Chondrocyte (in vitro differentiated cells): Measurements from ENCODE around the gene WDR46. TPM values are rescaled to one million over a fixed set of nuclear protein-coding genes. Genes with fewer than 3 reads are reported as not detected.
"Not testable (repeated sequence)": the region's sequence is repeated elsewhere in the genome, so short reads cannot be mapped to it uniquely, and the experiment has no call there.

Experiments used
- DNase-seq: peaks from one replicate; pipeline ENCODE4 v3.0.0; 2021; ENCODE audit warnings: mixed read lengths, low spot score
- H3K27ac Mint-ChIP-seq: one replicate; pipeline ENCODE4 v1.8.0; 2021; ENCODE audit warnings: mild to moderate bottlenecking, moderate library complexity, mixed read lengths; ENCODE audit not compliant: unreplicated experiment
- H3K27me3 Mint-ChIP-seq: 2 replicates; pipeline ENCODE4 v1.8.0; 2021; ENCODE audit warnings: low read depth, mixed read lengths
- H3K36me3 Mint-ChIP-seq: 2 replicates; pipeline ENCODE4 v1.8.0; 2021; ENCODE audit warnings: low read depth, mixed read lengths
- H3K4me1 Mint-ChIP-seq: 2 replicates; pipeline ENCODE4 v1.8.0; 2021; ENCODE audit warnings: low read depth, mild to moderate bottlenecking, mixed read lengths
- H3K4me3 Mint-ChIP-seq: one replicate; pipeline ENCODE4 v1.8.0; 2021; ENCODE audit warnings: mild to moderate bottlenecking, moderate library complexity, mixed read lengths; ENCODE audit not compliant: unreplicated experiment
- H3K9me3 Mint-ChIP-seq: 2 replicates; pipeline ENCODE4 v1.8.0; 2021; ENCODE audit warnings: low read depth, mixed read lengths
- total RNA-seq: library from RNA; stranded (reverse); gene quantifications from 3 replicates; pipeline ENCODE4 v1.2.1, GENCODE V29; 2021
- TF ChIP-seq, protein P1 (sequence below): fragments of 200-600 bp; sonication (generic); IDR thresholded peaks from 2 replicates; pipeline ENCODE4 v1.5.0; 2021; ENCODE audit warnings: antibody characterized with exemption, mild to moderate bottlenecking, moderate library complexity

WDR46 gene
- total RNA-seq, 1 donor from 2014 or later: 48.1 TPM

DNA sequence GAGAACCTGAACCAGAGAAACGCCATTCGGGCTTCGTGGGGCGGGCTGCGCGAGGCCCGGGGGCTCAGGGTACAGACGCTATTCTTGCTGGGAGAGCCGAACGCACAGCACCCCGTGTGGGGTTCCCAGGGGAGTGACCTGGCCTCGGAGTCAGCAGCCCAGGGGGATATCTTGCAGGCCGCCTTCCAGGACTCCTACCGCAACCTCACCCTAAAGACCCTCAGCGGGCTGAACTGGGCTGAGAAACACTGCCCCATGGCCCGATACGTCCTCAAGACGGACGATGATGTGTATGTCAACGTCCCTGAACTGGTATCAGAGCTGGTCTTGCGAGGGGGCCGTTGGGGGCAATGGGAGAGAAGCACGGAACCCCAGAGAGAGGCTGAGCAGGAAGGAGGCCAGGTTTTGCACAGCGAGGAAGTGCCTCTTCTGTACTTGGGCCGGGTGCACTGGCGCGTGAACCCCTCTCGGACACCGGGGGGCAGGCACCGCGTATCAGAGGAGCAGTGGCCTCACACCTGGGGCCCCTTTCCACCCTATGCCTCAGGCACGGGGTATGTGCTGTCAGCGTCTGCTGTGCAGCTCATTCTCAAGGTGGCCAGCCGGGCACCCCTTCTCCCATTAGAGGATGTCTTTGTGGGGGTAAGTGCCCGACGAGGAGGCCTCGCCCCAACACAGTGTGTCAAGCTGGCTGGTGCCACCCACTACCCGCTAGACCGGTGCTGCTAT, 11.2 kb downstream of the WDR46 start:
- DNase-seq: peak; percentile 91
- TF ChIP-seq, protein P1, sequence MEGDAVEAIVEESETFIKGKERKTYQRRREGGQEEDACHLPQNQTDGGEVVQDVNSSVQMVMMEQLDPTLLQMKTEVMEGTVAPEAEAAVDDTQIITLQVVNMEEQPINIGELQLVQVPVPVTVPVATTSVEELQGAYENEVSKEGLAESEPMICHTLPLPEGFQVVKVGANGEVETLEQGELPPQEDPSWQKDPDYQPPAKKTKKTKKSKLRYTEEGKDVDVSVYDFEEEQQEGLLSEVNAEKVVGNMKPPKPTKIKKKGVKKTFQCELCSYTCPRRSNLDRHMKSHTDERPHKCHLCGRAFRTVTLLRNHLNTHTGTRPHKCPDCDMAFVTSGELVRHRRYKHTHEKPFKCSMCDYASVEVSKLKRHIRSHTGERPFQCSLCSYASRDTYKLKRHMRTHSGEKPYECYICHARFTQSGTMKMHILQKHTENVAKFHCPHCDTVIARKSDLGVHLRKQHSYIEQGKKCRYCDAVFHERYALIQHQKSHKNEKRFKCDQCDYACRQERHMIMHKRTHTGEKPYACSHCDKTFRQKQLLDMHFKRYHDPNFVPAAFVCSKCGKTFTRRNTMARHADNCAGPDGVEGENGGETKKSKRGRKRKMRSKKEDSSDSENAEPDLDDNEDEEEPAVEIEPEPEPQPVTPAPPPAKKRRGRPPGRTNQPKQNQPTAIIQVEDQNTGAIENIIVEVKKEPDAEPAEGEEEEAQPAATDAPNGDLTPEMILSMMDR: no peak
- peak overlapping the region; percentile 83 for H3K27ac Mint-ChIP-seq
- peaks cover 47% of the 10 kb centered on the region for H3K4me1 Mint-ChIP-seq
- H3K4me3 Mint-ChIP-seq: peak overlapping the region; percentile 78
- H3K27me3 Mint-ChIP-seq: no peaks in the 10 kb centered on the region
- H3K36me3 Mint-ChIP-seq: peaks cover 20% of the 10 kb centered on the region
- no peaks in the 10 kb centered on the region for H3K9me3 Mint-ChIP-seq

DNA sequence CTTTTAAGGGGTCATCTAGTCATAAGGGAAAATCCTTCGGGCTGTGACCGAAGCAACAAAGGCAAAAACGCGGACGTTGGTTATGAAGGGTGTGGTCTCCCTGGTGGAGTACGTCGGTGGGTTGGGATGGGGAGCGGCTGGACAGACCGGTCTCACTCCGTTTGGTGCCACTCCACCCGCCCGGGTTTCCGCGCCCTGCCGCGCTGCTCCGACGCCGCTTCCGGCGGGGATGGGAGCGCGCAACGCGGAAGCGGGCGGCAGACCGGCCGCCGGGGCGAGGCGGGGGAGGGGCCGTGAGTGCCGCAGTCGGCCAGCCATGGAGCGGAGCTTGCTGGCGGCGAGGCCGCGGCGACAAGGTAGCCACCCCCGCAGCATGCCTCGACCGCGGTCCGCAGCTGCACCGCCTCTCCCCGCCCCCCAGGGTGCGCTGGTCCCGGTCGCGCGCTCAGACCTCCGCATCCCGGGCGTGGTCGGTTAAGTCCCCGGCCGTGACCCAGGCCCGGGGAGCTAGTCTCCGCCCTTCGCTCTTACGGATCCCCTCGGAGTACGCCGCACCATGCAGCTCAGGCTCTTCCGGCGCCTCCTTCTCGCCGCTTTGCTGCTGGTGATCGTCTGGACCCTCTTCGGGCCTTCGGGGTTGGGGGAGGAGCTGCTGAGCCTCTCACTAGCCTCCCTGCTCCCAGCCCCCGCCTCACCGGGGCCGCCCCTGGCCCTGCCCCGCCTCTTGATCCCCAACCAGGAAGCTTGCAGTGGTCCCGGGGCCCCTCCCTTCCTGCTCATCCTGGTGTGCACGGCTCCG, 12.0 kb downstream of the WDR46 start, which contains the start of gene B3GALT4:
Gene B3GALT4, plus strand, starts transcription at position 260 of the 799 bp plus-strand sequence. Its CDS starts 297 bp downstream, at position 557.
- no peaks in the 10 kb centered on the region for H3K27me3 Mint-ChIP-seq
- peaks cover 53% of the 10 kb centered on the region for H3K4me1 Mint-ChIP-seq
- DNase-seq: peak; percentile 89
- H3K27ac Mint-ChIP-seq: peak within 1 kb of the TSS; percentile 83
- peak within 1 kb of the TSS; percentile 78 for H3K4me3 Mint-ChIP-seq
- TF ChIP-seq, protein P1: peak; percentile 77
- no peaks in the 10 kb centered on the region for H3K9me3 Mint-ChIP-seq
- peaks cover 24% of the 10 kb centered on the region for H3K36me3 Mint-ChIP-seq

DNA sequence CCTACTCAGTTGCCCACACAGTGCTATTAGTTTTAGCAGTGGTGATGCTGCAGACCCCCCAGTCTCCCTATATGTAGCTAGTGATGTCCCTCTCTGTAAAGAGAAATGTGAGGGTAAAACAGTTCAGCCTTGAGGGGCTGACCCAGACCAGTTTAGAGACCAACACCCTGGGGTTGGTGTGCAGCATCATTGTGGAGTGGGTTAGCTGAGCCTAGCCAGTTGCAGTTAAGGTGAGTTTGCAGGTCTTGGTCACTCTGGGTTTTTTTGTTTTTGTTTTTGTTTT, 12.5 kb downstream of the WDR46 start:
- H3K36me3 Mint-ChIP-seq: peaks cover 24% of the 10 kb centered on the region
- TF ChIP-seq, protein P1: no peak
- peaks cover 53% of the 10 kb centered on the region for H3K4me1 Mint-ChIP-seq
- peak overlapping the region; percentile 73 for H3K4me3 Mint-ChIP-seq
- no peak for DNase-seq
- peak overlapping the region; percentile 78 for H3K27ac Mint-ChIP-seq
- H3K9me3 Mint-ChIP-seq: no peaks in the 10 kb centered on the region
- no peaks in the 10 kb centered on the region for H3K27me3 Mint-ChIP-seq

DNA sequence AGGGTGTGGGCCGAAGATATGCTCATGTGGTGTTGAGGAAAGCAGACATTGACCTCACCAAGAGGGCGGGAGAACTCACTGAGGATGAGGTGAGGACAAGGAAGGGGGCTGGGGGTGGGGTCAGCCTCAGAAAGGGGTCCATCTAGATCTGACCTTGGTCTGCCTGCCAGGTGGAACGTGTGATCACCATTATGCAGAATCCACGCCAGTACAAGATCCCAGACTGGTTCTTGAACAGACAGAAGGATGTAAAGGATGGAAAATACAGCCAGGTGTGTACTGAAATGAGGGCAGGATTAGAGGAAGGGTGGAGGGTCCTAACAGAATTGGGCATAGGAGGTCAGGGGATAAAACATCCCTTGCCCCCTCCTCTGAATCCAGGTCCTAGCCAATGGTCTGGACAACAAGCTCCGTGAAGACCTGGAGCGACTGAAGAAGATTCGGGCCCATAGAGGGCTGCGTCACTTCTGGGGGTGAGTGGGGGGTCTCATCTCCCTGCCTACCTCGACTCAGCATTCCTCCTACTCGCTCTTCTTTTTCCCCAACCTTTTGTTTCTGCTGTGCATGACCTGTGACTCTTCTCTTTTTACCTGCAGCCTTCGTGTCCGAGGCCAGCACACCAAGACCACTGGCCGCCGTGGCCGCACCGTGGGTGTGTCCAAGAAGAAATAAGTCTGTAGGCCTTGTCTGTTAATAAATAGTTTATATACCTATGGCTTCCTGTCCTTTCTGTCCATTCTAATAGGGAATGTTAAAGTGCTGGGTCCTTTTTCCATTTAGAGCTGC, 13.1 kb downstream of the WDR46 start:
- peak overlapping the region; percentile 73 for H3K4me3 Mint-ChIP-seq
- peak overlapping the region; percentile 78 for H3K27ac Mint-ChIP-seq
- peaks cover 24% of the 10 kb centered on the region for H3K36me3 Mint-ChIP-seq
- H3K27me3 Mint-ChIP-seq, H3K9me3 Mint-ChIP-seq, DNase-seq: not testable (repeated sequence)
- peaks cover 57% of the 10 kb centered on the region for H3K4me1 Mint-ChIP-seq

DNA sequence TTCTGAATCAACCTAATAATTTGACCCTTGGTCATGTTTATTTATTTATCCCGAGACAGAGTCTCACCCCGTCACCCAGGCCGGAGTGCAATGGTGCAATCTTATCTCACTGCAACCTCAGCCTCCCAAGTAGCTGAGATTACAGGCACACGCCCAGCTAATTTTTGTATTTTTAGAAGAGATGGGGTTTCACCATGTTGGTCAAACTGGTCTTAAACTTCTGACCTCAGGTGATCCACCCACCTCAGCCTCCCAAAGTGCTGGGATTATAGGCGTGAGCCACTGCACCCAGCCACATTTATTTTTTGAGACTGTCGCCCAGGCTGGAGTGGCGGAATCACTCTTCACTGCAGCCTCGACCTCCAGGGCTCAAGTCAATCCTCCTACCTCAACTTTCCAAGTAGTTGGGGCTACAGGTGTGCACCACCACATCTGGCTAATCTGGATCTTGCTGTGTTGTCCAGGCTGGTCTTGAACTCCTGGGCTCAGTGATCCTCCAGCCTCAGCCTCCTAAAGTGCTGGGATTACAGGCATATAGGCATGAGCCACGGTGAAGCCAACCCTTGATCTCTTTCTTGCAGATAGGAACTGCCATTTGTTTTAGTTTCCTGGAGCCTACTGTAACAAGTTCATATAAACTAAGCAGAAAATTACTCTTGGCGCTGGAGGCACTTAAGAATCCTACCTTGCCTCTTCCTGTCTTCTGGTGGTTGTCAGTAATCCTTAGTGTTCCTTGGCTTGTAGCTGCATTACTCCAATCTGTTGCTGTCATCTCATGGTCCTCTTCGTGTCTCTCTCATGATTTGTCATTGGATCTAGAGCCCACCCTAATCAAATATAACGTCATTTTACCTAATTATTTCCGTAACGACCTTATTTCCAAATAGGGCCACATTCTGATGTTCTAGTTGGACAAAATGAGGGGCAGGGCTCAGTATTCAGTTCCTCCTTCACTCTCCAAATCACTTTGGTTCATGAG, 14.8 kb downstream of the WDR46 start:
- peak overlapping the region; percentile 94 for H3K4me3 Mint-ChIP-seq
- peak overlapping the region; percentile 100 for H3K27ac Mint-ChIP-seq
- DNase-seq: no peak
- no peaks in the 10 kb centered on the region for H3K9me3 Mint-ChIP-seq
- H3K4me1 Mint-ChIP-seq: peaks cover 67% of the 10 kb centered on the region
- no peaks in the 10 kb centered on the region for H3K27me3 Mint-ChIP-seq
- H3K36me3 Mint-ChIP-seq: peaks cover 23% of the 10 kb centered on the region
- TF ChIP-seq, protein P1: no peak
